GM21717 (cell line): Measurements from ENCODE around the gene IGSF3.

Source experiments
- ATAC-seq: cut with Tn5 transposase; IDR thresholded peaks from one replicate; pipeline ENCODE4 v1.9.1; 2021; ENCODE audit warnings: mild to moderate bottlenecking, moderate library complexity; ENCODE audit not compliant: unreplicated experiment

IGSF3 gene

GRCh38 chr1:116532671-116533428, 134.7 kb downstream of the IGSF3 start:
- no peak for ATAC-seq

- no peak for ATAC-seq
Observed at GRCh38 chr1:116531917-116532316, 135.6 kb downstream of the IGSF3 start.

GRCh38 chr1:116529681-116530080, 137.9 kb downstream of the IGSF3 start:
- no peak for ATAC-seq

GRCh38 chr1:116529199-116529631, 138.3 kb downstream of the IGSF3 start:
- ATAC-seq, result no peak

GRCh38 chr1:116528329-116529083, 139.0 kb downstream of the IGSF3 start:
- ATAC-seq, result no peak

GRCh38 chr1:116525440-116525839, 142.1 kb downstream of the IGSF3 start:
- no peak for ATAC-seq
